DMS53 (cell line): ENCODE data around the gene COX19.
A peak's percentile ranks its signal among the peaks of the same experiment; 100 is the strongest.

Experiments
- DNase-seq: peaks from one replicate; lab custom pipeline; 2025; lab: John Stamatoyannopoulos, UW

The COX19 gene, protein sequence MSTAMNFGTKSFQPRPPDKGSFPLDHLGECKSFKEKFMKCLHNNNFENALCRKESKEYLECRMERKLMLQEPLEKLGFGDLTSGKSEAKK

DNA sequence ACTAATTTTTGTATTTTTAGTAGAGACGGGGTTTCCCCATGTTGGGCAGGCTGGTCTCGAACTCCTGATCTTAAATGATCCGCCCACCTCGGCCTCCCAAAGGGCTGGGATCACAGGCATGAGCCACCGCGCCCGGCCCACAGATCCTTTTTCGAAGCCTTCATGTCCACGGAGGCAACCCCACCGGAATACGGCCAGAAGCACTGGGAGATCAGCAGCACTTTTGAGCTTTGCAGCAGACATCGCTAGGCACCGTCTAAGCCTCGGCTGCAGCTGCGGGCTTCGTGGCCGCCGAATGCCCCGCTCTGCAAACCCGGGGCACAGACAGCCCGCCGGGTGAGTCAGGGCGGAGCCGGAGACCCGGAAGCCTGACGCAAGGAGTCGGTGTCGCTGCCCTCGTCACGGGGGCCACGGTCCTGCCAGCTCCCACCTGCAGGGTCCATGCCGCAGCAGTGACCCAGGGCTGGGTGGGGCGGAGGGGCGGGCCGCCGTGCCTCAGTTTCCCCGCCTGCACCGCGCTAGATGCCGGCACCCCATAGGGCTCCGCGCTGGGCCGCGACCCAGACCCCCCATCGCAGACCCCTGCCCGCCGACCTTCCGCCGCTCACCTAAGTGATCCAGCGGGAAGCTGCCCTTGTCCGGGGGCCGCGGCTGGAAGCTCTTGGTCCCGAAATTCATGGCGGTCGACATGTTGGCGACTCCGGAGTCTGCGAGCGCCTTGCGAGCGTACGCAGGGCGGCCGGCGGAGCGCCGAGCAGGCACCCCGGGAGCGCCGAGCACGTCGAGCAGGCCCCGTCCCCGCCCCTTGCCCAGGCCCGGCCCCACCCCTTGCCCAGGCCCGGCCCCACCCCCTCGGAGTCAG lies at the start of gene COX19:
COX19 (minus strand) TSS at position 730 of the 862 bp plus-strand sequence; CDS start at position 690, 40 bp downstream.
- peak; percentile 94 for DNase-seq

DNA sequence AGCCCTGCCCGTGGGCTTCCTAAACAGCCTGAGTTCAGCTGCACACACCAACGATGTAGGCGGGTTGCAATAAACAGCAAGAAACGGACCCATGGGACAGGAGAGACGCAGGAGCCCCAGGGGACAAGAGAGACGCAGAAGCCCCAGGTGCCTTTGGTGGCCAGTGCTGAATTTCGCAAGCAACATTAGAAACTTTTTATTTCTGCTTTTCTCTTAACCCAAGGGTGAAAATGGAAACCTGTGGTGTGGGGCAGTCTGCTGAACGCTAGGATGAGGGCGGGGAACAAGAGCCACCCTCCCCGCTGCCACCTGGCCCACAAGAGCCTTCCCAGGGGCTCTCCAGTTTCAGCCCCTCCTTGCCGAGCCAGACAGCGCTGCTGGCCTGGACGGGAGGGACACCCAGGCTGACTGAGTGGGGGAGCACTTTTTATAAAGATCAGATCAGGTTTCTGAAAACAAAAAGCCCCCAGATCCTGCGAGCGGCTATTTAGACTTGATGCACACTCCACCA lies 49.0 kb upstream of the COX19 start:
- DNase-seq = no peak

DNA sequence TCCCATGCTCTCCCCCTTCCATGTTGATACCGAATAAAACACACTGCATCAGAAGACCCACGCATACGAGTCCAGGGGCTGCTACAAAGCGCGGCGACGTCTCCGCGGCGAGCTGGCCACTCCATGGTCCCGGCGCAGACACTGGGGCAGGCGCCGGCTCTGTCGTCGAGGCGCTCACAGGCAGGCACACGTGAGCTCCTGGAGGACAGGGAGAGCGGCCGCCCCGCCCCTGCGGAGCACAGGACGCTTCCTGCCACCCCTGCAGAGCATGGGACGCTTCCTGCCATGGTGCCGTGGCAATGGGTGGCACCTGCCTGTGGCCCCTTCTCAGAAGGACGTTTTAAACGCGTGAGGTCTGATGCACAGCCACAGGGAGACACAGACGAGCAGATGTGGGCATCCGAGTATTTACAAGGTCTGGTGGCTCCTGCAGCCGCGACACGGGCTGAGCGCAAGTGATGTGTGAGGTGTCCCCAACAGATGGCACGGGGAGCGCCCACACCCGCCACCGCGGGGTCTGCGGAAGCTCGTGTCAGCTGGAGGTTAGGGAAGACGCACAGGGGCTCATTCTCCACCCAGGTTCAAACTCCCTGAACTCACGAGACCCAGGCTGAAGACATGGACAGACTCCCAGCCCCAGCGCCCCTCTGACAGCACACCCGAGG lies 47.6 kb upstream of the COX19 start:
- no peak for DNase-seq

DNA sequence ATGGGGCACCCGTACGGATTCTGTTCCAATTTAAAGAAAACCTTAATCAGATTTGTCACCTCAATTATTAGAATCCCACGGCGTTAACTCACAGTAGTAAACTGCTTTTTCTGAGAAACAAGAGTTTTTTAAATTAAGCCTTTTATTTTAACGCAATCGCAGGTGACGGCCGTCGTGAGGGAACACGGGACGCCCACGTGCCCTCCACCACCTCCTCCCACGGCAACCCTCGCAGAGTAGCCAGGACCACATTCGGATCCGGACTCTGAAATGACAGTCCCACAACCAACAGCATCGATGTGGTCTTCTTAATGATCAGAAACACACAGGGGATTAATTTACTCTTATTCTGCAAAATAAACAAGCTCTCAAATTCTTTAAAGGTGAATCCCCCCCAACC lies 47.0 kb upstream of the COX19 start:
- no peak for DNase-seq

DNA sequence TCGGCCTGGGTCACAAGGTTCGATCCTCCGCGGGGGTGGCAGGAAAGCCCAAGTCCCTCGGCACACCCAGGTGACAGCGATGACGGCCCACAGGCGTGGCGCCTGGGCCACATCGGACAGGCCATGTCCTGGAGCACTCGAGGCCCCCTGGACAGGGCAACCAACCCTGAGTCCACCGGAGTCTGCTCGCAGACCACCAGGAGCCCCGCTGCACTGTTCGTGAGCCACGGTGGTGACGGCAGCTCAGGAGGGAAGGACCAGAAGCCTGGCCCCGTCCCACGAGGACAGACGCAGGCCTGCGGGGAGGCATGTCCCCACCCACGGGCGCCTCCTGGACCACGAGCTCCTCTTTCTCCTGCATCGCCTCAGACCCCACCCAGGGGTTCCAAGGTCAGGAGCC lies 46.6 kb upstream of the COX19 start:
- DNase-seq = no peak

DNA sequence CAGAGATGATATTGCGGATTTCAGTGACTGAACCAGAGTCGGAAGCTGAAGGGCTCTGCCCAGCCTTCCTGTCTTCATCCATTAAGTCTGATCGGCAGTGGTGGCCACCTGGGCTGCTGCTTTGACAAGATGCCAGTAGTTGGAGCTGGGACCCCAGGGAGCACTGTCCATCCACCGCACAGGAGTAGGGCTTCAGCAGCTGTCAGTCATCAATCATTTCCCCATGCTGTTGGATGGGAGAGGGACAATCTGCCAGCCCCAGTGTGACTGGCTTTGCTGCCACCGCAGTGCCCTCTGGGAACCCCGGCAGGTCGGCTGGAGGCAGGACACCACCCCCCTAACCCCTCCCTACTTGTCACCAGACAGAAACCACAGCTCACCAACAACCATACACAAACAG lies 46.0 kb upstream of the COX19 start:
- DNase-seq = no peak

DNA sequence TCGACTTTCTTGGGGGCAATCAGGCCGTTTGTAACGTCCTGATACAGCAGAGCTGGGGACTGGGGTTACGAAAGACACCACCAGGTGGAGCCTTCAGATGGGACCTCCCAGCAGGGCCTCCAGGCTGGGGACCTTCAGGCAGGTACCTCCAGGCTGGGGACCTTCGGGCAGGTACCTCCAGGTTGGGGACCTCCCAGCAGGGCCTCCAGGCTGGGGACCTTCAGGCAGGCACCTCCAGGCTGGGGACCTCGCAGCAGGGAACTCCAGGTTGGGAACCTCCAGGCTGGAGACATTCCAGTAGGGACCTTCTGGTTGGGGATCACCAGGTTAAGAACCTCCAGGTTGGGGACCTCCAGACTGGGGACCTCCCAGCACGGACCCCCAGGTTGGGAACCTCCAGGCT lies 45.5 kb upstream of the COX19 start:
- DNase-seq = peak; percentile 20

DNA sequence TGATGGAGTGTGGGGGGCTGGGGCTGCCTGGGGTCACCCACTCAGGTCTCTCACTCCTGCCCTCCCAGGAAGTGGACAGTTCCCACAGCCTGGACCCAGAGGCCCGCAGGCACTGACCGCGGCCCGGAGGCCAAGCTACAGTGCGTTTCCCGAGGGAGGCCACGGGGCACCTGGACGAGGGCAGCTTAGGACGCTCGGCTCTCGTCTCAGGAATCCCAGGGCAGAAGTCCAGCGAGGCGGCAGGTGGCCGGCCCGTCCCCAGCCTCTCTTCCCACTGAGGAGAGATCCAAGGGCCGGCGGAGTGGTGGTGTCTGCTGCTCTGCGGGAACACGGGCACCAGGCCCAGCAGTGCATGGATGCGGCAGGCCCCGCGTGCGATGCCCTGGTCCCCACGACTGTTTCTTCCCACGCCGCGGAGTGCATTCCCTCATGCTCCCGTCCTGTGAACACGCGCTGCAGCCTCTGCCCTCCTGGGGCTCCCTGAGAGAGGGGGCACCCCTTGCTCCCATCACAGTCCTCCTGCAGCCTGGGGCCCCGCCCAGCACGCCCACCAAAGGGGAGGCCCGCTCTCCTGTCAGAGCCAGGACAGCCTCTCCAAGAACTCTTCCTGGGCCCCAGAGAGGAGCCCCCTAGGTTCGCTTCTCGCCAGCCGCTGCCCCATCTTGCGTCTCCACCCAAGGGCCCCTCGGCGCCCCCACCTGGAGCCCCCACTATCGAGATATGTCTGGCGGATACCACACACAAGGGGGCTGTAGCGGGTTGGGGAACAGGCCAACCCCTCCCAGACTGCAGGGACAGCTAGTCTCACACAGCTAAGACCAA lies 44.7 kb upstream of the COX19 start:
- no peak for DNase-seq

DNA sequence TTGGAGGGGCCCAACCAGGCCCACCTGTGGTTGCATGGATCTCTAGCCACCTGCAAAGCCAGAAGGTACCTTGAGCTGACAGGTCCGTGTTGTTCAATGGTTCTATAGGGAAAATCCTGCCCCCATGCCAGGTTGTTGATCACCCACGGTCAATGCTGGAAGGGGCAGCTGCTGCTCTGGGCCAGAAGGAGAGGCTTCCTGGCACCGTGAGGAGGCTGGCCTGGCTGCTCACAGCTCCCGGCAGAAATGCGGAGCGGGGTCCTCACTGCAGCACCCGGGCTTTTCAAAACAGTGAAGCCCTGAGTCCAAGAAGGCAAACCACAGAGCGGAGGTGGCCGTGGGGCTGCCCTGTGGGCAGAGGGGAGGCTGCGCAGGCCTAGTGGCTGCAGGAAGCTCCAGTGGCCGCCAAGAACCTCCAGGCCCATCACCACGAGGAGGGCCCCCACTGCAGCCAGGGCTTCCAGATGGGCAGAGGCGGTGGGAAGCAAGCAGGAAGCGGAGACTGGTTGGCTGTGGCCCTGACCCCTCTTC lies 44.0 kb upstream of the COX19 start:
- no peak for DNase-seq

DNA sequence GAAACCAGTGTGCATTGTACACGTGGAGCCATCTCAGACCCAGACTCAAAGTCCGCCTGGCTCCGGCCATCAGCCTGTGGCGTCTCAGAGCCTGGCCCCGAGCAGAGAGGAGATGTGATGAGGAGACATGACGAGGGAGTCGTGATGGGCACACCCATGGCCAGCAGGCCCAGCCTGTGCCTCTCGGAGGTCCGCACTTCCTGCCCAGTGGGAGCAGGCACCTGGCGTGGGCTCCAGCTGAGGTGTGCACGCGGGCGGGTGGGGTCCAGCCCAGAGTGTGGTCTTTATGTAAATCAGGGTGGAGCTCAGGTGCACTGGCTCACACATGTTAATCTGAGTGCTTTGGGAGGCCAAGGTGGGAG lies 43.0 kb upstream of the COX19 start:
- no peak for DNase-seq

DNA sequence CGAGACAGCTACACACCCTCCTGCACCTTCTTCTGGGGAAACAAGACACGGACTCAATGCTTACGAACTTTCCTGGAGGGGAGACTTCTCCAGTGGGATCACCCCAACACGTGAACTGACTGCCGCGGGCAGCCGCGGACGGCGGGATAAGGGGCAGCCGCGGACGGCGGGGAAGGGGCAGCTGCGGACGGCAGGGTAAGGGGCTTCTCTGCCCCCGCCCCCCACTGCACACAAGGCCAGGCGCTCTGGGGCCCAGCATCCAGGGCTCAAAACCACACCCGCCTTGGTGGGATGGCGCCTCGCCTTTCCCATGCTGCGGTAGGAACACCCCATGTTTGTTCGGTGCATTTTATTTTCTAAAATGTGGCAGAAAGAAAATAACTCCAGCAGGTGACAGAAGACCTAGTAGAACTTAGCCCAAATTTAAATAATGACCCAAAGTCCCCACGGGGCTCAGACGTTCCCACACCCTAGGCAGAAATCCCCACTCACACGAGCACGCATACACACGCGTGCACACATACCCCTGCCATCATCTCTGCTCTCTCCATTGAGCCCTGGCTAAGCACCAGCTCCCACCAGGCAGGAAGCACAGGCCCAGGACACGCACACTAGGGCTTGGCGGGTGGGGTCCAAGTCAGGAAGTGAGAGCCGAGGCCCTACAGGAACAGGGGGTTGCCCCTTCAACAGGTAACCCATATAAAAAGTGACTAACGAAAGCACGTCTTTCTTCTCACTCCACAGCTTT lies 42.4 kb upstream of the COX19 start:
- DNase-seq = no peak

DNA sequence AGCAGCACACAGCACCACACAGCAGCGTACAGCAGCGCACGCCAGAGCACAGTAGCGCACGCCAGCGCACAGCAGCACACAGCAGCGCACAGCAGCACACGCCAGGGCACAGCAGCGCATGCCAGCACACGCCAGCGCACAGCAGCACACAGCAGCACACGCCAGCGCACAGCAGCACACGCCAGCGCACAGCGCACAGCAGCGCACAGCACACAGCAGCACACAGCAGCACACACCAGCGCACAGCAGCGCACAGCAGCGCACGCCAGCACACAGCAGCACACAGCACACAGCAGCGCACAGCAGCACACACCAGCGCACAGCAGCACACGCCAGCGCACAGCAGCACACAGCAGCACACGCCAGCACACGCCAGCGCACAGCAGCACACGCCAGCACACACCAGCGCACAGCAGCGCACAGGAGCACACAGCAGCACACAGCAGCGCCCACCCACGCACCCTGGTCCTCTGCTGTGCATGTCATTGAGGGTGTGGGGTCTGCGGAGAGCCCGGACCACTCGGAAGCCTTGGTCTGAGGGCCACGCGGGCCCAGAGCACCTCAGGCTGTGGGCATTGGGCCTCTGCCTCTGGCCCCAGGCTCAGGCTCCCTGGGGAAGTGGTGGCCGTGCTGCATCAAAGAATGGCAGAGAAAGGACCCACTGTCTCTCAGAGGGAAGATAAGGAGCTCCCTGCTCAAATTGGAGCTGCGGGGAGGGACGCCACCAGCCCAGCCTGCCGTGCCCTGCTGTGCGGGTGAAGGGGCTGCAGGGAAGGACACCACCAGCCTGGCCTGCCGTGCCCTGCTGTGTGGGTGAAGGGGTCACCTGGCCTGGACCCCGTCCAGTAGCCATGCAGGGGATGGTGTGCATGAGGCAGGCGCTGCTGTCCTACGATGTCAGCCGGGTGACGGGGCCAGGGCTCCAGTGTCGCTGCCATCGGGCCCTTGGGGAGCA lies 41.5 kb upstream of the COX19 start:
- DNase-seq = no peak

DNA sequence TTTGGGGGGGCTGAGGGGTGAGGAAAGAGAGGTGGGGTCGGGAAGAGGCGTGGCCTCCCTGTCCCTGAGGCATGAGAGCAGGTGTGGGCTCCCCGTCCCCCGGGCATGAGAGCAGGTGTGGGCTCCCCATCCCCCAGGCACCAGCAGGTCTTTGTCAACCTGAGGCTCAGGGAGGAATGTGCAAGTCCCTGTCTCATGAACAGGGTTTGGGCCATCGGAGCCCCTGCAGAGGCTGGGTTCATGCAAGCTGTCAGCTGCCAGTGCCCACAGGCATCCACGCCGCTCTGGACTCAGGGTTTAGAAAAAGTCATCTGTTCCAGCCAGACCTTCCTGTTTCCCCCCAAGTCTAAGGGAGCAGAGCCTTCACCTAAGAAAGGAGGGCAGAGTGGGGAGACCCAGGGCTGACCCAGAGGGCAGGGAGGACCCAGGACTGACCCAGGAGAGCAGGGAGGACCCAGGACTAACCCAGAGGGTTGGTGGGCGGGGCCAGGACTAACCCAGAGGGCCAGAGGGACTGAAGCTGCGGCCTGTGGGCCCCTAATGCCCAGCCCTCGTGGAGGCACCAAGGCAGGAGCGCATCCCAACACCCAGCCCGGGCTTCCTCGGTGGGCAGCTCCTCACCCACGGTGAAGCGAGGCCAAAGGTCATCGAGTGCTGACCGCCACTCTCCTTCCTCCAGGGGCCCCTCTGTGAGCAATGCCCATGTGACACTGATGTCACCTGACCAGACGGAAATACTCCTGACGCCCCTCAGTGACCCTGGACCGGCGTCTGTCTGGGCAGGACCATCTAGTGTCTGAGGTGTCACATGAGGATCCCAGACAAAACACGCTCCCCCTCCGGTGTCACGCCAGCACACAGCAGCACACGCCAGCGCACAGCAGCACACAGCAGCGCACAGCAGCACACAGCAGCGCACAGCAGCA lies 40.1 kb upstream of the COX19 start:
- DNase-seq = no peak

DNA sequence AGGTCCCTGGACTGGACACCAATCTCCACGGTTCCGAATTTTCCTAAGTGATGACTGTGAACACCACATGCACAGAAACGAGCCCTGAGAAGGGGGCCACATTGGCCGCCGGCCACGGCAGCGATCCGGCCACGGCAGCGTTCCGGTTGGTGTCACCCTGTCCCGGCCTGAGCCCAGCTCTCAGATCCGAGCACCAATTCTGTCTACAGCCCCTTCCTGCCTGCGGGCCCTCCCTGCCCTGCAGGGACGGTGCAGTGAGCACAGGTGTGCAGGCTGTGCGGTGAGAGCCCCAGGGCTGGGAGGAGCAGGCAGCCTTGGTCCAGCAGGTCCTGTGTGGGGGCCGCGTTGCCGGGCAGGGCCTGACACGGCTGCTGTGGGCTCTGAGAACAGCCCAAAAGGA lies 39.3 kb upstream of the COX19 start:
- DNase-seq = no peak

DNA sequence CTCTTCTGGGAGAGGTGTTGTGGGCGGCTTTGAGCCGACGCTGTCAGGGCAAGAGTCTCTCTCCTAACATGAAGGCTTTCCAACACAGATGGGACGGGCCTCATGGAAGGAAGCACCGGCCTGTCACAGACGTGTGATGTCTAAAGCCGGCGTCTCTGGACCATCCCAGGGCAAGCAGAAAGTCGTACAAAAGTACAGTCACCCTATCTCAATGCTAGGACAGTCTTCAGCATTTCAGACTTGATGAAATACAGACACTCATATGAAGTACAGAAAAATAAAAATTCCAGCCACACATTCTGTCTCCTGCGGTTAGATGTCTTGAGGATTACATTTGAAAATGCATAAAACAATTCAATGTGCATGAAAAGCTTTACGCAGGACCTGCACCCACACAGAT lies 38.2 kb upstream of the COX19 start:
- no peak for DNase-seq

DNA sequence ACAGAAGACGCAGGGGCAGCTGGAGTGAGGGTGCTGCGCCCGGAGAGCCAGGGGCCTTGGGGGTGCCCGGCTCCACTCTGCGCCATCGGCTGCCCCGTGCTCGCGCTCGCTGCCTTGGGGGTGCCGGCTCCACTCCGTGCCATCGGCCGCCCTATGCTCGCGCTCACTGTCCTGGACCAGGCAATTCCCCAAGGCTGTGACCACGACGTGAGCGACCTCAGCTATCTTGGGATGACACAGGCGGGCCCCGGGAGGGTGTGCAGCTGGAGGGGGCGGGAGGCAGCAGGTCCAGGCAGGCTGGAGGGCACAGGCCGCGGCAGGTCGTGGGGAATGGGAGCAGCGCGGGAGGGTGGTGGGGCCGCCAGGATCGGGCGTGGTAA lies 37.4 kb upstream of the COX19 start:
- DNase-seq = no peak

DNA sequence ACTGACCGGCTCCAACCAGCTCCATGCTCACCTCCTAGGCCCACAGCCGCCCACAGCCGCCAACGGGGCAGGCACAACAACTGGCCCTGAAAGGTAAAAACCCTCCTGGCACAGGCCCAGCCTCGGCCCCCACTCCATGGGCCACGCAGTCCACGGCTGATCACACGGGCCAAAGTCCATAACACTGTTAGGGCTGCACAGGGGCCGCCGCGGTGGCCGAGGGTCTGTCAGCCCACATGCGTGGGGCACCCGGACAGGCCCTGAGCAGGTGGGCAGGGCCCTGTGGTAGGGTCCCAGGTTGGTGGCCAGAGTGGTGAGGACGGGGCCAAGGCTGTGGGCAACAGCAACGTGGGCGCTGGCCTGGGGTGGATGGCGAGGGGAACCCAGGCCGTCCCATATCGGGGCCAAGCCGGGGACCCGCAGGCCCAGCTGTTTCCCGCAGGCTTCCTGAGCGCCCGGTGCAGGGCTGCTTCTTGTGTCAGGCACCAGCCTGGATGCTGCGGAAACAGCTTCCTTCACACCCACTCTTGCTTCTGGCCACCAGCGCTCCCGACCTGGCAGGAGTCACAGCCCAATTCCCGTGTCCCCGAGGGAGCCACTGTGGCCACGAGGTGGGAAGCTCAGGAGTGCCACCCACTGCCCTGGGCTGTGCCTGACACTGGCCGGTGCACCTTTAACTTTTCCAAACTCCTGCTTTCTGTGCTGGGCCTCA lies 36.8 kb upstream of the COX19 start:
- no peak for DNase-seq

DNA sequence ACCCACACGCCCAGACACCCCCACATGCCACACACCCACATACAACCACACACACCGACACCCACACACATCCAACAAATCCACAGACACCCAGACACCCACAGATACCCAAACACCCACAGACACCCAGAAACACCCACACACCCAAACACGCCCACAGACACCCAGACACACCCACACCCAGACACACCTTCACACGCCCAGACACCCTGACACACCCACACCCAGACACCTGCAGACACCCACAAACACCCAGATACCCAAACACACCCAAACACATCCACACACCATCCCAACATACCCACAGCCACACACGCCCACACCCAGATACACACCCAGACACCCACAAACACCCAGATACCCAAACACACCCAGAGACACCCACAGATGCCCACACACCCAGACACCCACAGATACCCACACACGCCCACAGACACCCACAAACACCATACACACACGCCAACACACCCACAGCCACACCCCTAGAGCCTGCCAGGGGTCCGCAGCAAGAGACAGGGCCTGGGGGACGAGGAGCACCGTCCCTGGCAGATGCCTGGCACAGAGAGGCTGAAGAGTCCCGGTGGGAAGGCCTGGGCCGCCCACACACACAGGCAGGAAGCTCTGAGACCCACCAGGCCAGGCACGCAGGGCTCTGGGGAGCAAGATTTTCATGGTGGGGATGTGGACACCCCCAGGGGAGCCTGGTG lies 36.1 kb upstream of the COX19 start:
- no peak for DNase-seq
